Fibroblast of upper back skin (primary cell): Measurements from ENCODE around the gene CRIP1.

ENCODE experiments used
- DNase-seq: peaks from one replicate; pipeline ENCODE4 v3.0.0-alpha.2; 2013

CRIP1 gene

GRCh38 chr14:105486163-105486973 lies at the start of gene CRIP1:
TSS of gene CRIP1 (plus strand) at chr14:105486886. CDS start at chr14:105487260, 374 bp downstream.
- DNase-seq: no peak

- DNase-seq: no peak
These were observed 49.6 kb upstream of the CRIP1 start for GRCh38 chr14:105436891-105437722.

GRCh38 chr14:105437723-105438500 lies 48.8 kb upstream of the CRIP1 start:
- no peak for DNase-seq

GRCh38 chr14:105439179-105439578 lies 47.5 kb upstream of the CRIP1 start:
- DNase-seq: no peak

GRCh38 chr14:105439710-105440553 lies 46.8 kb upstream of the CRIP1 start:
- no peak for DNase-seq

- DNase-seq: no peak
These were observed 46.2 kb upstream of the CRIP1 start for GRCh38 chr14:105440554-105440900.

- DNase-seq: no peak
These were observed 45.7 kb upstream of the CRIP1 start for GRCh38 chr14:105440992-105441391.

GRCh38 chr14:105442125-105442524 lies 44.6 kb upstream of the CRIP1 start:
- DNase-seq: no peak

- no peak for DNase-seq
These were observed 43.9 kb upstream of the CRIP1 start for GRCh38 chr14:105442834-105443233.

- no peak for DNase-seq
These were observed 41.8 kb upstream of the CRIP1 start for GRCh38 chr14:105444859-105445258.

- no peak for DNase-seq
These were observed 41.4 kb upstream of the CRIP1 start for GRCh38 chr14:105445290-105445689.

GRCh38 chr14:105445901-105446845 lies 40.5 kb upstream of the CRIP1 start:
- DNase-seq: no peak

- no peak for DNase-seq
These were observed 39.7 kb upstream of the CRIP1 start for GRCh38 chr14:105446971-105447370.

GRCh38 chr14:105447651-105448640 lies 38.7 kb upstream of the CRIP1 start:
- no peak for DNase-seq

- peak; percentile 42 for DNase-seq
These were observed 38.0 kb upstream of the CRIP1 start for GRCh38 chr14:105448706-105449111.

GRCh38 chr14:105449276-105450122 lies 37.2 kb upstream of the CRIP1 start:
- no peak for DNase-seq

GRCh38 chr14:105450123-105450505 lies 36.6 kb upstream of the CRIP1 start:
- no peak for DNase-seq

GRCh38 chr14:105450864-105451720 lies 35.6 kb upstream of the CRIP1 start:
- DNase-seq: no peak
